Activated CD8-positive, alpha-beta T cell treated with anti-CD3 and anti-CD28 coated beads, Interleukin-2, amount 10 ng/mL, durations not matched to agents 7 days and 5 days (primary cell): Measurements from ENCODE around the gene LRP1-AS. TPM values are rescaled to one million over a fixed set of nuclear protein-coding genes. Genes with fewer than 3 reads are reported as not detected.

ENCODE experiments used
- ATAC-seq: fragments of 150-1000 bp; cut with Tn5 transposase; one replicate; pipeline ENCODE4 v1.10.0; 2021; ENCODE audit warnings: moderate library complexity
- CTCF ChIA-PET: fragments of 350-600 bp; sonication (Branson Sonifier 250); formaldehyde crosslinking; loops from one replicate; lab custom pipeline; 2021; ENCODE audit warnings: antibody characterized with exemption; lab: Charles Lee
- POLR2A ChIA-PET: fragments of 350-600 bp; sonication (Branson Sonifier 250); formaldehyde crosslinking; loops from one replicate; lab custom pipeline; 2021; ENCODE audit warnings: antibody characterized with exemption; lab: Charles Lee
- DNase-seq: peaks from one replicate; pipeline ENCODE4 v3.0.0-alpha.2; 2020
- H3K27ac Mint-ChIP-seq: one replicate; pipeline ENCODE4 v1.8.0; 2021; ENCODE audit warnings: mild to moderate bottlenecking, mixed read lengths
- H3K27me3 Mint-ChIP-seq: one replicate; pipeline ENCODE4 v1.8.0; 2021; ENCODE audit warnings: low read depth, mixed read lengths
- H3K36me3 Mint-ChIP-seq: one replicate; pipeline ENCODE4 v1.8.0; 2021; ENCODE audit warnings: low read depth, mixed read lengths
- H3K4me1 Mint-ChIP-seq: one replicate; pipeline ENCODE4 v1.8.0; 2021; ENCODE audit warnings: low read depth, mixed read lengths
- H3K4me3 Mint-ChIP-seq: one replicate; pipeline ENCODE4 v1.8.0; 2021; ENCODE audit warnings: mild to moderate bottlenecking, mixed read lengths
- H3K9me3 Mint-ChIP-seq: one replicate; pipeline ENCODE4 v1.8.0; 2022; ENCODE audit warnings: mixed read lengths; ENCODE audit not compliant: insufficient read depth
- total RNA-seq, 2 experiments: library from RNA; stranded (reverse); gene quantifications; one replicate each; pipeline ENCODE4 v1.2.3, GENCODE V29; 2021

LRP1-AS gene
- total RNA-seq, 2 experiments from 2014 or later: not detected

DNA sequence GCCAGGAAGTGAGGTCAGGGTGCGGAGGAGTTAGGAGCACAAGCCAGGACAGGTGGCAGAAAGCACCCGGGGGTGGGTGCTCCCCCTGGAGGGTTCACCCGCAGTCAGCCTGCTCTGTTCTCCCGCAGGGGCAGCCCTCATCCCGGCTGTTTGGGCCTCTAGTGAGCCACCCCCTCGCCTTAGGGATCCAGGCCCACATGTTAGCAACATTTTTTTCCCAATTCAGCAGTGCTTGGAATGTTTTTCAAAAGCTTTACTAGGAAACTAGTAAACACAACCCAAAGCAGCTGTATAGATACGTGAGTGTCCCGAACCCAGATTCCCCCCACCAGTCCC lies 40.6 kb upstream of the LRP1-AS start:
- H3K4me1 Mint-ChIP-seq: peaks cover under 1% of the 10 kb centered on the region
- no peak overlapping the region for H3K27ac Mint-ChIP-seq
- ATAC-seq (no peak), DNase-seq (no peak)
- ChIA-PET POLR2A (no interaction called here), CTCF (interaction anchor here (1.0 to 10.4 kb wide), 8 partner anchors 15 to 187 kb away, joined by 3 to 178 read pairs (median 4); partner anchors contain the start of gene LRP1)
- no peaks in the 10 kb centered on the region for H3K27me3 Mint-ChIP-seq
- no peaks in the 10 kb centered on the region for H3K9me3 Mint-ChIP-seq
- H3K4me3 Mint-ChIP-seq: no peak overlapping the region
- H3K36me3 Mint-ChIP-seq: no peaks in the 10 kb centered on the region

DNA sequence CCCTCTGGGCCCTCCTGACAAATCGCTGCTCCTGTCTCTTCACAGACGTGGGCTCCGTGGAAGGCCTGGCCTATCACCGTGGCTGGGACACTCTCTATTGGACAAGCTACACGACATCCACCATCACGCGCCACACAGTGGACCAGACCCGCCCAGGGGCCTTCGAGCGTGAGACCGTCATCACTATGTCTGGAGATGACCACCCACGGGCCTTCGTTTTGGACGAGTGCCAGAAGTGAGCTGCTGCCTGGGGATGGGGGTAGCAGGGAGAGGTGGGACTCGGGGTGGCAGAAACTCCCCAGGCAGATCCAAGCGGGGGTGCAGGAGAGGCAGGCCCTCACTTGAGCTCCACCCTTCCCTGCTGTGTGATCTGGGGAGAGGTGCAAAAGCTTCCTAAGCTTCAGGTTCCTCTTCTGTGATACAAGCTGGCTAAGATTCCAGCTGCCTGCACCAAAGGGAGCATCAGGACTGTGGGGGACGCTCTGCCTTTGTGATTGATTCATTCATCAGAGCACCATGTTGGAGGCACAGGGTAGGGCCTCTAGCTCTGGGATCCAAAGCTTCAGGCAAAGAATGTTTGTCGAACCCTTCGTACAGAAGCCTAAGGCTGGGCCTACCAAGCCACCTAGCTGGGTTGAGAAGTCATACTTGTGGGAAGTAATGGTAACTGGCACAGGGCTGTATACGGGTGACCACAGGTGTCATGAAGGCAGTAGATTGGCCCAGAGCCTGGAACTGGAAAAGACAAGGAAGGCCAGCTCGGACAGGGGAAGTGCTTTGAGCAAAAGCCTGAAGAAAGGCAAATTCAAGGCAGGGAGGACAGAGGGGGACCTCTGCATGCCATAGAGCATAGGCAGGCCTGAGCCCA lies 40.0 kb upstream of the LRP1-AS start:
- H3K4me1 Mint-ChIP-seq: peaks cover 5% of the 10 kb centered on the region
- no peaks in the 10 kb centered on the region for H3K9me3 Mint-ChIP-seq
- ChIA-PET CTCF (interaction anchor here (1.0 to 10.4 kb wide), 10 partner anchors 10 to 186 kb away, joined by 3 to 178 read pairs (median 4); partner anchors contain the start of gene LRP1), POLR2A (no interaction called here)
- DNase-seq (no peak), ATAC-seq (no peak)
- H3K27me3 Mint-ChIP-seq: no peaks in the 10 kb centered on the region
- H3K36me3 Mint-ChIP-seq: no peaks in the 10 kb centered on the region
- no peak overlapping the region for H3K27ac Mint-ChIP-seq
- no peak overlapping the region for H3K4me3 Mint-ChIP-seq

DNA sequence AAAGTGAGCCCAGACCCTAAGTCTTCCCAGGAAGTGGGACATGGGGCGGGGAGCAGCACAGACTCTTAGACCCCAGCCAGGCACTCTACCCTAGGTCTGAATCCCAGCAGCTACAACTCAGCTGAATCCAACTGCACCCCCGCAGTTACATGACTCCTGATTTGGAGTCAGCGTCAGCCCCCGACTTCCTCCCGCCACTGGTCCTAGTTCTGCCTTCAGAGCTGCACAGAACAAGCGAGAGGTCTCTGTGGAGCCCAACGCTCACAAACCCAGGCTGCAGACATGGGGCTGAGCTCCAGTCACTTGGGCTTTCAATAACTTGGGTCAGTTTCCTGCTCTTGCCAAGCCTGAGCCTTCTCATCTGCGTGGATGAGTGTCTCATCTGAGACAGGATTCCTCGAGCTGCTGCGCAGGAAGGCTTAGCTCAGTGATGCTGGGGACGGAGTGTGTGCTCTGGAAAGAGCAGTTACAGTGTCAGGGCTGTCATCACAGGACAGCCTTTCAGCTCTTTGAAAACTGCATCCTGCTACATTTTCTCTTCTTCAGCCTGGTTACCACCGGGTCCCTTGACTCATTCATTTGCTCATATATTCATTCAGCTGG lies 38.6 kb upstream of the LRP1-AS start:
- ChIA-PET CTCF (interaction anchor here (1.0 to 10.4 kb wide), 5 partner anchors 12 to 126 kb away, joined by 3 to 178 read pairs (median 4); partner anchors contain the start of gene LRP1), POLR2A (no interaction called here)
- Mint-ChIP-seq H3K4me3 (no peak overlapping the region), H3K27me3 (no peaks in the 10 kb centered on the region), H3K9me3 (no peaks in the 10 kb centered on the region), H3K4me1 (peaks cover 5% of the 10 kb centered on the region), H3K36me3 (no peaks in the 10 kb centered on the region), H3K27ac (no peak overlapping the region)
- ATAC-seq: no peak
- DNase-seq: no peak

DNA sequence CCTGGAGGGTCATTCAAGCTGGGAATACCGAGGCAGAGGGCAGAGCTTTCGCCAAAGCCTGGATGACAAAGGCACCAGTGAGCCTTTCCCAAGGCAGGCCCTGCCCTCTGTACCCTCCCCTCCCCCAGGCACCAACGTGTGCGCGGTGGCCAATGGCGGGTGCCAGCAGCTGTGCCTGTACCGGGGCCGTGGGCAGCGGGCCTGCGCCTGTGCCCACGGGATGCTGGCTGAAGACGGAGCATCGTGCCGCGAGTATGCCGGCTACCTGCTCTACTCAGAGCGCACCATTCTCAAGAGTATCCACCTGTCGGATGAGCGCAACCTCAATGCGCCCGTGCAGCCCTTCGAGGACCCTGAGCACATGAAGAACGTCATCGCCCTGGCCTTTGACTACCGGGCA lies 38.0 kb upstream of the LRP1-AS start:
- Mint-ChIP-seq H3K9me3 (no peaks in the 10 kb centered on the region), H3K27ac (no peak overlapping the region), H3K4me3 (no peak overlapping the region), H3K4me1 (peaks cover 5% of the 10 kb centered on the region), H3K27me3 (no peaks in the 10 kb centered on the region), H3K36me3 (no peaks in the 10 kb centered on the region)
- ChIA-PET POLR2A (no interaction called here), CTCF (interaction anchor here (2.0 to 10.4 kb wide), 3 partner anchors 12 to 63 kb away, joined by 4 to 178 read pairs (median 12); partner anchors contain the start of gene LRP1)
- no peak for ATAC-seq
- no peak for DNase-seq

DNA sequence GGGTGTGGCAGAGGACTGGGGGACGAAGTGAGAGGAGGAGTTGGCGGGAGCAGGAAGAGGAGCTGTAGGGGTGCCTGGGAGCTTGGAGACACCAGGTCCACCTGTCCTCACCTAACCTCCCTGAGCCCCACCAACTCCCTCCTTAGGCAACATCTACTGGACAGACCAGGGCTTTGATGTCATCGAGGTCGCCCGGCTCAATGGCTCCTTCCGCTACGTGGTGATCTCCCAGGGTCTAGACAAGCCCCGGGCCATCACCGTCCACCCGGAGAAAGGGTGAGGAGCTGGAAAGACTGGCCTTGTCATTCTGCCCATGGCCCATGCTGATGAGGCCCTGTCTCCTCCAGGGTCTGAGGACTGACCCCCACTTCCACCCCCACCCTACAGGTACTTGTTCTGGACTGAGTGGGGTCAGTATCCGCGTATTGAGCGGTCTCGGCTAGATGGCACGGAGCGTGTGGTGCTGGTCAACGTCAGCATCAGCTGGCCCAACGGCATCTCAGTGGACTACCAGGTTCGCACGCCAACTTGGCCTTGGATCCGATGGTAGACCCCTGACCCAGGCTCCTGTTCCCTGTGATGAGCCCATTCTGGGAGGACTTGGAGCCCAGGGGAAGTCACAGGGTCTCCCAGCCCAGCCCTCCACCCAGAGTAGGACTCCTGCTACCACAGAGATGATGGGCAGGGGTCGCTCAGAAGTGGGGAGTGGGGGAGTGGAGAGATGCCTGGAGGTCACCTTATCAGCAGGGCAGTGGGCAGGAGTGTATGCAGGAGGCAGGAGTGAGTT lies 36.7 kb upstream of the LRP1-AS start:
- H3K36me3 Mint-ChIP-seq: no peaks in the 10 kb centered on the region
- no peak overlapping the region for H3K4me3 Mint-ChIP-seq
- DNase-seq (no peak), ATAC-seq (no peak)
- no peak overlapping the region for H3K27ac Mint-ChIP-seq
- ChIA-PET POLR2A (no interaction called here), CTCF (interaction anchor here (1.1 to 10.4 kb wide), 7 partner anchors 16 to 177 kb away, joined by 3 to 178 read pairs (median 5); partner anchors contain the start of genes LRP1 and SHMT2)
- peaks cover 5% of the 10 kb centered on the region for H3K4me1 Mint-ChIP-seq
- no peaks in the 10 kb centered on the region for H3K27me3 Mint-ChIP-seq
- no peaks in the 10 kb centered on the region for H3K9me3 Mint-ChIP-seq

DNA sequence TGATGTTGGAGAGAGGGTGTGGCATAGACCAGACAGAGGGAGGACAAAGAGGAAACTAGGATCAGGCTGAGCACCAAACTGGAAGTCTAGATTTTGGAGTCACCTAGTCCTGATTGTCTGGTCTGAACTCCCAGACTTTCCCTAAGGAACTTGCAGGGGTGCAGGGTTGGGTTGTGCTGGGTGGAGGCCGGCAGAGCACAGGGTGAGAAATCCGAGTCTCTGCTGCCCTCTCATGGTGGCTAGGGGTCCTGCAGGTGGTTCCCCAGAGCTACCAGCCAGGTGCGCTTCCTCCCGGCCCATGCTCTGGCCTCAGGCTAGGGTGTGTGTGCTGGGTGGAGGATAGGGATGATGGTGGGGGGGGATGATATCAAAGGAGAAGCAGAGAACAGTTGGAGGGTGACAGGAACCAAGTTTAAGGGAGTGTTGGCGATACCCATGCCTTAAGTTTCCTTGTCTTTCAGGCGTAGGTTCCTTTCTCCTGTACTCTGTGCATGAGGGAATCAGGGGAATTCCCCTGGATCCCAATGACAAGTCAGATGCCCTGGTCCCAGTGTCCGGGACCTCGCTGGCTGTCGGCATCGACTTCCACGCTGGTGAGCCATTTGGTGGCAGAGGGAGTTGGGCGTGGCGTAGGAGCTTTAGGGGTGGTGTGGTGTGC lies 35.6 kb upstream of the LRP1-AS start:
- H3K4me3 Mint-ChIP-seq: no peak overlapping the region
- peak; percentile 96 for ATAC-seq
- peak; percentile 87 for DNase-seq
- H3K4me1 Mint-ChIP-seq: peaks cover 5% of the 10 kb centered on the region
- CTCF ChIA-PET: interaction anchor here (0.6 to 10.4 kb wide), 22 partner anchors 9 to 425 kb away, joined by 3 to 178 read pairs (median 4); partner anchors contain the start of genes LRP1, NEMP1, SHMT2 and STAT6
- H3K27me3 Mint-ChIP-seq: no peaks in the 10 kb centered on the region
- no peaks in the 10 kb centered on the region for H3K9me3 Mint-ChIP-seq
- POLR2A ChIA-PET: no interaction called here
- no peak overlapping the region for H3K27ac Mint-ChIP-seq
- no peaks in the 10 kb centered on the region for H3K36me3 Mint-ChIP-seq

DNA sequence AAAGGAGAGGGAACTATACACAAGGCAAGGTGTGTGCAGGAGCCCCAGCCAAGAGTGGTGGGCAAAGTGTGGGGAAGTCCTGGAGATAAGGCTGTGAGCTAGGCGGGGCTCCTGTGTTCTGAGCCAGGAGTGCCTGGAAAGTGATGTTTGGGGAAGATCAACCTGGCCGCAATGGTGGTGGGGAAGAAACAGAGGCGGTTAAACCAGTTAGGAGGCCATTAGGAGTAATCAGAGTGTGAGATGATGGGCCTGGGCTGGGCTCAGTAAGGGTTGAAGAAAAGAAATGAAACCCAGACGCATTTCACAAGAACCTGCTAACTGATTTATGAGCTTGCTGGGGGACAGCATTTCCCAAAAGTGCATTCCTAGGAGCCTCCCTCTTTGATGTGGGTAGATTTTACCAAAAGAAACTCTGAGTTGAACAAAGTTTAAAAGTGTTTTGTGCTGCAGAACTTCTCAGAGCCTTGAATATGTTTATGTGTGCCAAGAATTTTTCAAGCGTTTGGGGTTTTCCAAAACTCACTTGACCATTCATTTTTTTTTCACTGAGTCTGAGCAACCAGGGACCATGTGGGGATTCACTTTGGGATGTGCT lies 34.2 kb upstream of the LRP1-AS start:
- no peak for DNase-seq
- ChIA-PET CTCF (interaction anchor here (0.7 to 10.4 kb wide), 9 partner anchors 12 to 170 kb away, joined by 3 to 178 read pairs (median 4); partner anchors contain the start of genes LRP1, NEMP1 and STAT6), POLR2A (no interaction called here)
- H3K36me3 Mint-ChIP-seq: no peaks in the 10 kb centered on the region
- no peak overlapping the region for H3K4me3 Mint-ChIP-seq
- peaks cover 5% of the 10 kb centered on the region for H3K4me1 Mint-ChIP-seq
- no peak for ATAC-seq
- H3K27ac Mint-ChIP-seq: no peak overlapping the region
- H3K27me3 Mint-ChIP-seq: no peaks in the 10 kb centered on the region
- H3K9me3 Mint-ChIP-seq: no peaks in the 10 kb centered on the region

DNA sequence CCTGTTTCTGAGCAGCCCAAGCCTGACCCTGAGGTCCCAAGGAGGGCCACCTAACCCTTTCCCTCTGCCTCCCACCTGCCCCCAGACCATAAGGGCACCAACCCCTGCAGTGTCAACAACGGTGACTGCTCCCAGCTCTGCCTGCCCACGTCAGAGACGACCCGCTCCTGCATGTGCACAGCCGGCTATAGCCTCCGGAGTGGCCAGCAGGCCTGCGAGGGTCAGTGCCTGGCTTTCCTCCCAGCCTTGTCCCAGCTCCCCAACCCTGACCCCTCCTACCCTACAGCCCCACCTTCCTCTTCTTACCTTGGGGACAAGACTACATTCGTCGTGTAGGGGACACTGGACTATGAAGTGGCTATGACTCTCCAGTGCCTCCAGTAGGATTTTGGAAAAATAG lies 33.7 kb upstream of the LRP1-AS start:
- Mint-ChIP-seq H3K9me3 (no peaks in the 10 kb centered on the region), H3K27ac (no peak overlapping the region), H3K27me3 (no peaks in the 10 kb centered on the region), H3K4me1 (peaks cover 5% of the 10 kb centered on the region), H3K4me3 (no peak overlapping the region), H3K36me3 (no peaks in the 10 kb centered on the region)
- no peak for DNase-seq
- ChIA-PET CTCF (interaction anchor here (1.0 to 10.4 kb wide), 4 partner anchors 58 to 170 kb away, joined by 3 to 178 read pairs (median 6); partner anchors contain the start of gene LRP1), POLR2A (no interaction called here)
- ATAC-seq: no peak

DNA sequence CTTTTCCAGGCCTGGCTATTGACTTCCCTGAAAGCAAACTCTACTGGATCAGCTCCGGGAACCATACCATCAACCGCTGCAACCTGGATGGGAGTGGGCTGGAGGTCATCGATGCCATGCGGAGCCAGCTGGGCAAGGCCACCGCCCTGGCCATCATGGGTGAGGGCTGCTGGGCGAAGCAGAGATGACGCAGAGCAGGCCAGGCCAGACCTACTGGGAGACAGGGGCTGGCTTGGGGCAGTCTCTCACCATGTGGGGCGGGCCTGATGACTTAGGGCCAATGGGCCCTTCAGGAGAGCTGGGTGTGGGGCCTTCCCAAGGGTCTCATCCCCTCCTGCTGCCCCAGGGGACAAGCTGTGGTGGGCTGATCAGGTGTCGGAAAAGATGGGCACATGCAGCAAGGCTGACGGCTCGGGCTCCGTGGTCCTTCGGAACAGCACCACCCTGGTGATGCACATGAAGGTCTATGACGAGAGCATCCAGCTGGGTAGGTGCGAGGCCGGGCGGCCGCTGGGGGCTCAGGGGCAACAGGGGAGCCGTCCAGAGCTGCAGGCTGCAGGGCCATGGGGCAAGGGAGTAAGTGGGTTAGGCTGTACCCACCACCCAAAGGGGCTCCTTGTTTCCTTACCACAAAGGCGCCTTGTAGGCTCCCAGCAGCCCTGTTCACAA lies 33.0 kb upstream of the LRP1-AS start:
- ChIA-PET POLR2A (interaction anchor here (0.6 kb wide), 1 partner anchor 17 kb away, joined by 3 read pairs; no protein-coding TSS in a partner anchor), CTCF (interaction anchor here (1.5 to 10.4 kb wide), 3 partner anchors 58 to 111 kb away, joined by 4 to 178 read pairs (median 7); partner anchors contain the start of gene LRP1)
- DNase-seq (no peak), ATAC-seq (no peak)
- no peak overlapping the region for H3K4me3 Mint-ChIP-seq
- no peak overlapping the region for H3K27ac Mint-ChIP-seq
- H3K27me3 Mint-ChIP-seq: no peaks in the 10 kb centered on the region
- H3K9me3 Mint-ChIP-seq: no peaks in the 10 kb centered on the region
- H3K36me3 Mint-ChIP-seq: no peaks in the 10 kb centered on the region
- peaks cover 5% of the 10 kb centered on the region for H3K4me1 Mint-ChIP-seq
